Ovary (tissue), 3 donors: ENCODE data around the gene PGBD5.

Source experiments
- EP300 ChIP-seq: sonication (generic); formaldehyde crosslinking; IDR thresholded peaks from one replicate; pipeline ENCODE4 v1.6.1; 2017; ENCODE audit warnings: antibody characterized with exemption
- POLR2A ChIP-seq: fragments of 450-650 bp; IDR thresholded peaks from one replicate; pipeline ENCODE4 v1.6.1; 2017; ENCODE audit warnings: antibody characterized with exemption, mild to moderate bottlenecking, moderate library complexity
- TF ChIP-seq, protein P1 (sequence below), 3 donors: fragments of 450-650 bp in 2 of 3; fragments of 200-600 bp in 1 of 3; IDR thresholded peaks; one replicate each; pipeline versions ENCODE4 v1.5.1 to v1.8.0; 2016 to 2022; ENCODE audit warnings: antibody characterized with exemption in 3 of 3, mild to moderate bottlenecking in 1 of 3
- donor health status: DM: no; HTN: no; CAD: no.

DNA sequence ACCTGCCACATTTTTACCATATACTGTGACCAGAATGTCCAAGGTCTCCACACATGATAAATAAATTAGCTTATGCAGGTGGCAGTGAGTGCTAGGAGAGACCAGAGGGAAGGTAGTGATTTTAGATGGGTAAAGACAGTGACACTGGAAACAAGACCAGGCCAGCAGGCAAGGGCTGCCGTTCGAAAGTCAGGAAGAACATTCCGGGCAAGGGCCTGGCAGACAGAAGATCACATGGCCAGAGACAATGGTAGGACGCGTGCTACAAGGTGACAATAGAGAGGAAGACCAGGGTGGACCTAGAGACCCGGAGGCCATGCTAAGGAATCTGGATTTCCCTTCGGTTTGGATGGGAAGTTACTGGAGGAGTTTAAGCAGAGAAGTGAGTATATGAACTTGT is 9.7 kb downstream of the PGBD5 start:
- TF ChIP-seq, protein P1, sequence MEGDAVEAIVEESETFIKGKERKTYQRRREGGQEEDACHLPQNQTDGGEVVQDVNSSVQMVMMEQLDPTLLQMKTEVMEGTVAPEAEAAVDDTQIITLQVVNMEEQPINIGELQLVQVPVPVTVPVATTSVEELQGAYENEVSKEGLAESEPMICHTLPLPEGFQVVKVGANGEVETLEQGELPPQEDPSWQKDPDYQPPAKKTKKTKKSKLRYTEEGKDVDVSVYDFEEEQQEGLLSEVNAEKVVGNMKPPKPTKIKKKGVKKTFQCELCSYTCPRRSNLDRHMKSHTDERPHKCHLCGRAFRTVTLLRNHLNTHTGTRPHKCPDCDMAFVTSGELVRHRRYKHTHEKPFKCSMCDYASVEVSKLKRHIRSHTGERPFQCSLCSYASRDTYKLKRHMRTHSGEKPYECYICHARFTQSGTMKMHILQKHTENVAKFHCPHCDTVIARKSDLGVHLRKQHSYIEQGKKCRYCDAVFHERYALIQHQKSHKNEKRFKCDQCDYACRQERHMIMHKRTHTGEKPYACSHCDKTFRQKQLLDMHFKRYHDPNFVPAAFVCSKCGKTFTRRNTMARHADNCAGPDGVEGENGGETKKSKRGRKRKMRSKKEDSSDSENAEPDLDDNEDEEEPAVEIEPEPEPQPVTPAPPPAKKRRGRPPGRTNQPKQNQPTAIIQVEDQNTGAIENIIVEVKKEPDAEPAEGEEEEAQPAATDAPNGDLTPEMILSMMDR (IDR thresholded peaks at IDR 0.05) = no peak
- TF ChIP-seq POLR2A = no peak
- TF ChIP-seq EP300 = no peak
